Measurements from ENCODE around the gene CFAP92.

DNA sequence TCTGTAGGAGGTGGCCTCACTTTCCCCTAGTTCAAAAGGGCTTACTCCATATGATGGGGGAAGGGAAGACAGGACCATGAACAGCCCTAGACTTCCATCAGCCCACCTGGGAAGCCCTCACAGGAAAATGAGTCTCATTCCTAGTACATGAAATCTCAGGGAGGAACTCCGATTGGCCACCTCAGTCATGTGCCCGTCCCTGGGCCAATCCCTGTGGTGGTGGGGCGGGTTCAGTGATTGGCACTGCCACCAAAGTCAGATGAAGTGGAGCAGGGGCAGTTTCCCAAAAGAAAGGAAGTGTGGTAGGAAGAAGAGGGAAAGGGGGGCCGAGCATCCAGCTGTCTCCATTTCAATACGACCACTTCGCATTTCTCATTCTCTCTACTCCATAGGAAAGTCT lies 40.8 kb upstream of the CFAP92 start:
- TF ChIP-seq, protein P1, sequence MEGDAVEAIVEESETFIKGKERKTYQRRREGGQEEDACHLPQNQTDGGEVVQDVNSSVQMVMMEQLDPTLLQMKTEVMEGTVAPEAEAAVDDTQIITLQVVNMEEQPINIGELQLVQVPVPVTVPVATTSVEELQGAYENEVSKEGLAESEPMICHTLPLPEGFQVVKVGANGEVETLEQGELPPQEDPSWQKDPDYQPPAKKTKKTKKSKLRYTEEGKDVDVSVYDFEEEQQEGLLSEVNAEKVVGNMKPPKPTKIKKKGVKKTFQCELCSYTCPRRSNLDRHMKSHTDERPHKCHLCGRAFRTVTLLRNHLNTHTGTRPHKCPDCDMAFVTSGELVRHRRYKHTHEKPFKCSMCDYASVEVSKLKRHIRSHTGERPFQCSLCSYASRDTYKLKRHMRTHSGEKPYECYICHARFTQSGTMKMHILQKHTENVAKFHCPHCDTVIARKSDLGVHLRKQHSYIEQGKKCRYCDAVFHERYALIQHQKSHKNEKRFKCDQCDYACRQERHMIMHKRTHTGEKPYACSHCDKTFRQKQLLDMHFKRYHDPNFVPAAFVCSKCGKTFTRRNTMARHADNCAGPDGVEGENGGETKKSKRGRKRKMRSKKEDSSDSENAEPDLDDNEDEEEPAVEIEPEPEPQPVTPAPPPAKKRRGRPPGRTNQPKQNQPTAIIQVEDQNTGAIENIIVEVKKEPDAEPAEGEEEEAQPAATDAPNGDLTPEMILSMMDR (IDR thresholded peaks at IDR 0.05) = no peak
- no peak for TF ChIP-seq EZH2 (IDR thresholded peaks at IDR 0.05; ENCODE audit: borderline replicate concordance, insufficient read depth, low read depth, low read length, poor library complexity, severe bottlenecking)

Measured in B cell (primary cell).